Pancreas (tissue), 10 donors: Measurements from ENCODE around the gene SLCO2A1. TPM values are rescaled to one million over a fixed set of nuclear protein-coding genes. Genes with fewer than 3 reads are reported as not detected.

Experiments
- ATAC-seq, 4 donors: fragments of 200-7000 bp; cut with Tn5 transposase; one replicate each; pipeline versions ENCODE4 v1.8.0 to v1.9.1; 2020; ENCODE audit warnings: mild to moderate bottlenecking in 4 of 4, moderate library complexity in 4 of 4
- DNase-seq, 6 donors: peaks; one replicate each; pipeline ENCODE4 v3.0.0-alpha.2; 2020
- FAIRE-seq: peaks from 2 replicates; lab custom pipeline; 2012; peaks lifted over from hg19 to GRCh38; lab: Jason Lieb, UNC
- H3K27ac ChIP-seq, 4 donors: fragments of 200-600 bp; sonication (generic); 1 replicate in 3 of 4; 2 replicates in 1 of 4; pipeline versions ENCODE4 v1.5.0 to v1.8.0; 2020
- H3K27me3 ChIP-seq, 4 donors: fragments of 200-600 bp; one replicate each; pipeline ENCODE4 v1.8.0; 2021
- H3K36me3 ChIP-seq, 3 donors: fragments of 200-600 bp; sonication (generic) in 1 of 3; one replicate each; pipeline versions ENCODE4 v1.5.0 to v1.8.0; 2020 to 2021
- H3K4me1 ChIP-seq, 3 donors: fragments of 200-600 bp; one replicate each; pipeline ENCODE4 v1.8.0; 2021
- H3K4me3 ChIP-seq, 4 donors: fragments of 200-600 bp; sonication (generic) in 2 of 4; one replicate each; pipeline versions ENCODE4 v1.5.0 to v1.8.0; 2020 to 2021
- H3K9me3 ChIP-seq, 4 donors: fragments of 200-600 bp; one replicate each; pipeline ENCODE4 v1.8.0; 2021
- WGBS, 2 donors: extraction: QIAGEN DNeasy Blood & Tissue Kit; methylation state at CpG; one replicate each; pipeline ENCODE4 v1.1.7; 2013; 5-methylcytosine and 5-hydroxymethylcytosine counted together
- intact Hi-C, 3 donors: fragments of 100-400 bp; cut with DNase I; formaldehyde crosslinking; loops; one replicate each; pipeline versions ENCODE4 v1.11.1 to v1.14.2; 2022
- polyA plus RNA-seq, 2 donors: library from polyadenylated mRNA; stranded (reverse); fragments of 200-250 nt; gene quantifications; one replicate each; pipeline ENCODE4 v1.2.3, GENCODE V29; 2013
- total RNA-seq, 6 donors: library from RNA; stranded (reverse); fragmentation: NEBNext Ultra II Directional in 4 of 6; extraction: Animal tissue kit (Norgen Biotek cat#: 25700) in 4 of 6; gene quantifications; one replicate each; pipeline versions ENCODE4 v1.2.1 to v1.2.4, GENCODE V29; 2021 to 2023
- TF ChIP-seq, protein P1 (sequence below), 4 donors: fragments of 200-600 bp; sonication (generic) in 3 of 4; IDR thresholded peaks; one replicate each; pipeline versions ENCODE4 v1.5.0 to v1.8.0; 2021; ENCODE audit warnings: antibody characterized with exemption in 4 of 4
- donor health status: healthy with polysubstance abuse.
- donor health status: DM: no; HTN: no; CAD: no; lungs with moderate emphysema.
- donor health status: DM: no; HTN: no; CAD: no.
- donor health status: control.
- donor health status: control.
- donor health status: Bipolar disorder and iron deficiency.
- donor health status: DM: yes; HTN: yes; CAD: no.
- donor health status: DM: no; HTN: no; CAD: no.
- donor health status: DM: no; HTN: no; CAD: no.
- donor health status: DM: yes; HTN: yes; CAD: no.

SLCO2A1 gene
- total and polyA plus RNA-seq, 8 donors: 4.6 to 17.5 (median 10.4) TPM

- H3K9me3 ChIP-seq: no peaks in the 10 kb centered on the region
- DNase-seq (no peak), ATAC-seq (no peak), FAIRE-seq (no peak)
- TF ChIP-seq, protein P1, sequence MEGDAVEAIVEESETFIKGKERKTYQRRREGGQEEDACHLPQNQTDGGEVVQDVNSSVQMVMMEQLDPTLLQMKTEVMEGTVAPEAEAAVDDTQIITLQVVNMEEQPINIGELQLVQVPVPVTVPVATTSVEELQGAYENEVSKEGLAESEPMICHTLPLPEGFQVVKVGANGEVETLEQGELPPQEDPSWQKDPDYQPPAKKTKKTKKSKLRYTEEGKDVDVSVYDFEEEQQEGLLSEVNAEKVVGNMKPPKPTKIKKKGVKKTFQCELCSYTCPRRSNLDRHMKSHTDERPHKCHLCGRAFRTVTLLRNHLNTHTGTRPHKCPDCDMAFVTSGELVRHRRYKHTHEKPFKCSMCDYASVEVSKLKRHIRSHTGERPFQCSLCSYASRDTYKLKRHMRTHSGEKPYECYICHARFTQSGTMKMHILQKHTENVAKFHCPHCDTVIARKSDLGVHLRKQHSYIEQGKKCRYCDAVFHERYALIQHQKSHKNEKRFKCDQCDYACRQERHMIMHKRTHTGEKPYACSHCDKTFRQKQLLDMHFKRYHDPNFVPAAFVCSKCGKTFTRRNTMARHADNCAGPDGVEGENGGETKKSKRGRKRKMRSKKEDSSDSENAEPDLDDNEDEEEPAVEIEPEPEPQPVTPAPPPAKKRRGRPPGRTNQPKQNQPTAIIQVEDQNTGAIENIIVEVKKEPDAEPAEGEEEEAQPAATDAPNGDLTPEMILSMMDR (IDR thresholded peaks at IDR 0.05): no peak
- H3K4me1 ChIP-seq: no peaks in the 10 kb centered on the region
- 74 to 78% methylated on average over 5 of the region's 5 CpGs for WGBS, 2 donors
- H3K27me3 ChIP-seq: no peaks in the 10 kb centered on the region
- intact Hi-C loops: no loop called here
- H3K36me3 ChIP-seq: no peaks in the 10 kb centered on the region
- H3K27ac ChIP-seq: no peak overlapping the region
- no peak overlapping the region for H3K4me3 ChIP-seq
These were observed 59.4 kb downstream of the SLCO2A1 start for GRCh38 chr3:133970339-133970738.

DNA sequence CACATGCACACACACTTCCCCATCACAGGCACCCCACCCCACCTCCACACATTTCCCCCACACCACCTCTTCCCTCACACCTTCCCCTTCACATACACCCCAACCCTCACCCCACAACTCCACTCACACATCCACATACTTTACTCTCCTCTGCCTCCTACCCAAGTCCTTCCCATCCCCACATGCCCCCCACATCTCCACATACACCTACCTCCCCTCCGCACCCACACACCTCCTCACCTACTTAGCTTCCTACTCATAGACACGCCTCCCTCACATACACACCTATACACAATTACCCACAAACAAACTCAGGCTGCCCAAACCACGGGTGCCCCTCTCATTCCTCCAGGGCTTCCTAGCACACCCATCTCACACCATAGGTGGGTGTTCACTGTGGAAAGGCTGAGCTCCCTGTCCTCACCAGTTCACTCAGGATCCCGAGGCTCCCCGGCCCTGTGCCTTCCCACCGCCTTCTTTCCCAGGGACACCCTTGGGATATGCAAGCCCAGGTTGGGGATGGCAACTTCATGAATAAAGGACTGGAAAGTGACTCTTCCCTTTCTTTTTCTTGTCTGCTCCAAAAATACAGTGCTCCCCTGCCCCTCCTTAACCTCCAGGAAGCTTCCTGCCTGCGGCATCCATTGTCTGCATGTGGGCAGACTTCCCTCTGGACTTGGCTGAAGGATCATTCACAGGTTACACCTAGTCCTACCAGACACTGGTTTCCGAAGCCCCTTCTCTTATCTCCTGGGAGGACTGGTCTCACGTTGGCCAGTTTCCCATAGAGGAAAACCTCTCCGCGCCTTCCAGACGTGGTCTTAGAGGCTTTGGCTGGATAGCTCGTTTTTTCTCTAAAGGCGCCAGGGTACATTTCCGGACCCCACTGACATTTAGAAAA lies 61.5 kb downstream of the SLCO2A1 start:
- TF ChIP-seq, protein P1 (IDR thresholded peaks at IDR 0.05): no peak
- ATAC-seq (no peak), FAIRE-seq (no peak), DNase-seq (peak in 1 of 6 donors; percentile 38)
- 79% methylated on average over 15 of the region's 15 CpGs for WGBS, 2 donors
- intact Hi-C loops: no loop called here
- H3K4me3 ChIP-seq: no peak overlapping the region
- H3K36me3 ChIP-seq: no peaks in the 10 kb centered on the region
- no peaks in the 10 kb centered on the region for H3K9me3 ChIP-seq
- no peaks in the 10 kb centered on the region for H3K27me3 ChIP-seq
- no peak overlapping the region for H3K27ac ChIP-seq
- H3K4me1 ChIP-seq: no peaks in the 10 kb centered on the region

DNA sequence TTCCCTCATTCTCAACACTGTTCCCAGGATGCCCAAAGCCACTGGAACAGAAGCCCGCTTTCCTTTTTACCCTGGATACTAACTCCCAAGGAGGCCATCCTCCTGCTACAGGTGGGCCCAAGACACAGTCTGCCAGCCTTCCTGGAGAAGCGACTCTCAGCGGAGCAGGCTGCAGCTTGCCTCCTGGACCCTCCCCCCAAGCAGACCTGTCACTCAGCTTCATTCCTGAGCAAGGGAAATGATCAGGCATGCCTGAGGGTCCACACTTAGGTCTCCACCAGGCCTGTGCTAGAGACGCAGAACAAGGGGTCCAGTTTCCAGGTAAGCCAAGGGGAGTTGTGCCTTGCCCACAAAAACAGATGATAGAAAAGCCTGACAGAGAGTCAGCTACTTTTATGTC lies 62.8 kb downstream of the SLCO2A1 start:
- no peak for DNase-seq
- H3K27ac ChIP-seq: no peak overlapping the region

DNA sequence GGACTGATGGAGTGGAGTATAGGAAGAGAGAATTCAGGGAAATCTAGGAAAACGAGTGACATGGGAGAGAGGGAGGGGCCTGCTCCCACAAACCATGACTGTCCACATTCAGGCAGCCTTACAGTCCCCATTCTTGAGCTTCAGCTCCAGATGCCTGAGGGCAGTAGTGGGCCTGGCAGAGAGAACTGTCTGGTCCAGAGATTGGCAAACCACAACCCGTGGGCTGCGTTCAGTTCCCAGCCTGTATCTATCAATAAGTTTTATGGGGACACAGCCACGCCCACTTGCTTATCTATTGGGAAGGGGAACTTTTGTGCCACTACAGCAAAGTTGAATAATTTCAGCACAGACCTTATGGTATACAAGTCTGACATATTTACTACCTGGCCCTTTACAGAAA lies 63.8 kb downstream of the SLCO2A1 start:
- DNase-seq (peak in 1 of 6 donors; percentile 14), FAIRE-seq (no peak), ATAC-seq (no peak)
- intact Hi-C loops: no loop called here
- H3K27me3 ChIP-seq: no peaks in the 10 kb centered on the region
- no peak overlapping the region for H3K27ac ChIP-seq
- H3K4me1 ChIP-seq: no peaks in the 10 kb centered on the region
- 68% methylated on average over 4 of the region's 4 CpGs for WGBS, 2 donors
- no peaks in the 10 kb centered on the region for H3K36me3 ChIP-seq
- TF ChIP-seq, protein P1 (IDR thresholded peaks at IDR 0.05): no peak
- H3K4me3 ChIP-seq: no peak overlapping the region
- no peaks in the 10 kb centered on the region for H3K9me3 ChIP-seq

More for the DNA sequence above, 62.8 kb downstream of the SLCO2A1 start:
- Histone ChIP-seq H3K36me3 (no peaks in the 10 kb centered on the region), H3K4me3 (no peak overlapping the region), H3K9me3 (no peaks in the 10 kb centered on the region), H3K4me1 (no peaks in the 10 kb centered on the region), H3K27me3 (no peaks in the 10 kb centered on the region)
- FAIRE-seq (no peak), ATAC-seq (no peak)
- intact Hi-C loops: no loop called here
- 94 to 96% methylated on average over 4 of the region's 4 CpGs for WGBS, 2 donors
- TF ChIP-seq, protein P1 (IDR thresholded peaks at IDR 0.05): no peak

DNA sequence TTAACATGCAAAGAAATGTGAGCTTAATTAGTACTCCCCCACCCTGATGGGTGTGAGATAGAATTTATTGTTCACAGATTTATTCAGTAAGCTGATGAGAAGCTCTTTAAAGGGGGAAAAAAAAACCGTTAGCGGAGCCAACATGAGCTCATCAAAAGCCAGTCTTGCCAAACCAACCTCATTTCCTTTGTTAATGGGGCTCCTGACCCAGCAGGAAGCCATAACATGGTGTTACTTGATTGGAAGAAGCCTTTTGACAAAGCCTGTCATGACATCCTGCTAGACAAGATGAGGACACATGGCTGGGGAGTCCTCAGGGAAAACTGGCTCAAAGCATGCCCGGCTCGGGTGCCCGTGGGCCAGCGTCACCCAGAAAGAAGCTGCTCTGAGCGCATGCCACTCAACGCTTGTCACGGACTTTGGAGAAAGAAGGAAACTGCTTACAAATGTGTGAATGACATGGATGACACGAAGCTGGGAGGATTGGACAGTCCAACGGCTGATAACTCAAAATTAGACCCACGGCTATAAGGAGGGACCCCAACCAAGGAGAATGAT lies 64.6 kb downstream of the SLCO2A1 start:
- no peak overlapping the region for H3K27ac ChIP-seq
- intact Hi-C loops: no loop called here

More for the DNA sequence above, 64.6 kb downstream of the SLCO2A1 start:
- peak in 1 of 6 donors; percentile 23 for DNase-seq
- TF ChIP-seq, protein P1 (IDR thresholded peaks at IDR 0.05): no peak
- Histone ChIP-seq H3K4me3 (no peak overlapping the region), H3K27me3 (no peaks in the 10 kb centered on the region), H3K4me1 (no peaks in the 10 kb centered on the region), H3K36me3 (no peaks in the 10 kb centered on the region), H3K9me3 (no peaks in the 10 kb centered on the region)
- 84 to 88% methylated on average over 12 of the region's 12 CpGs for WGBS, 2 donors
- ATAC-seq: no peak
- FAIRE-seq: no peak
